ENCODE results near the gene AHCYL2. TPM values are rescaled to one million over a fixed set of nuclear protein-coding genes. Genes with fewer than 3 reads are reported as not detected.

Gene AHCYL2
- total and polyA plus RNA-seq, 2 of the 8 experiments (the other 6 are each of a cell fraction or from before 2014, with no cell fraction given): 20.7 to 25.4 TPM

DNA sequence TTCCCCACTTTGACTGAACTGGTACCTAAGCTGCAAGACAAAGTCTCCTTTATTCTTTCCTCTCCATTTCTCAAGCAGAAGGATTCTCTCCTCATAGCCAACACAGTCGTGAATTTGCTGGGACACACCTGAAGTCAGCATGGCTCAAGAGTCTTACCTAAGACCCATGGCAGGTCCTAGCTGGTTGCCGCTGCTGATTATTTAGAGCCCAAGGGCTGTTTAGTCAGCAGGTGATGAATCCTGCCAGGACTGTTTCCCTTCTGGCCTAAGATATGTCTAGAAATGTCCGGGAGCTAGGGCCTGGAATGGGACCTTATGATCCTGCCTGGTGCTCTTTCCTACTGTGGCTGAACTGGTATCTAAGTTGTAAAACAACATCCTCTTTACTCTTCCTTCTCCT, 82.8 kb downstream of the AHCYL2 start (continued):
- TF ChIP-seq TCF12 (IDR thresholded peaks at IDR 0.05; ENCODE audit: low read depth, low read length) (no peak), GABPA (IDR thresholded peaks at IDR 0.05; ENCODE audit: borderline replicate concordance, insufficient read depth, low read length) (no peak), CBX8 (IDR thresholded peaks at IDR 0.05; ENCODE audit: borderline replicate concordance, low read depth, low read length) (no peak), TAF1 (IDR thresholded peaks at IDR 0.05; ENCODE audit: low read depth, low read length) (no peak), ZNF274 (IDR thresholded peaks at IDR 0.05; ENCODE audit: borderline replicate concordance, extremely low read depth, low read length) (no peak), CTBP2 (IDR thresholded peaks at IDR 0.05; ENCODE audit: borderline replicate concordance, insufficient read depth, insufficient read length, low read length) (no peak), HDAC6 (IDR thresholded peaks at IDR 0.05; ENCODE audit: low read depth, low read length) (no peak)
- TF ChIP-seq, protein P1, sequence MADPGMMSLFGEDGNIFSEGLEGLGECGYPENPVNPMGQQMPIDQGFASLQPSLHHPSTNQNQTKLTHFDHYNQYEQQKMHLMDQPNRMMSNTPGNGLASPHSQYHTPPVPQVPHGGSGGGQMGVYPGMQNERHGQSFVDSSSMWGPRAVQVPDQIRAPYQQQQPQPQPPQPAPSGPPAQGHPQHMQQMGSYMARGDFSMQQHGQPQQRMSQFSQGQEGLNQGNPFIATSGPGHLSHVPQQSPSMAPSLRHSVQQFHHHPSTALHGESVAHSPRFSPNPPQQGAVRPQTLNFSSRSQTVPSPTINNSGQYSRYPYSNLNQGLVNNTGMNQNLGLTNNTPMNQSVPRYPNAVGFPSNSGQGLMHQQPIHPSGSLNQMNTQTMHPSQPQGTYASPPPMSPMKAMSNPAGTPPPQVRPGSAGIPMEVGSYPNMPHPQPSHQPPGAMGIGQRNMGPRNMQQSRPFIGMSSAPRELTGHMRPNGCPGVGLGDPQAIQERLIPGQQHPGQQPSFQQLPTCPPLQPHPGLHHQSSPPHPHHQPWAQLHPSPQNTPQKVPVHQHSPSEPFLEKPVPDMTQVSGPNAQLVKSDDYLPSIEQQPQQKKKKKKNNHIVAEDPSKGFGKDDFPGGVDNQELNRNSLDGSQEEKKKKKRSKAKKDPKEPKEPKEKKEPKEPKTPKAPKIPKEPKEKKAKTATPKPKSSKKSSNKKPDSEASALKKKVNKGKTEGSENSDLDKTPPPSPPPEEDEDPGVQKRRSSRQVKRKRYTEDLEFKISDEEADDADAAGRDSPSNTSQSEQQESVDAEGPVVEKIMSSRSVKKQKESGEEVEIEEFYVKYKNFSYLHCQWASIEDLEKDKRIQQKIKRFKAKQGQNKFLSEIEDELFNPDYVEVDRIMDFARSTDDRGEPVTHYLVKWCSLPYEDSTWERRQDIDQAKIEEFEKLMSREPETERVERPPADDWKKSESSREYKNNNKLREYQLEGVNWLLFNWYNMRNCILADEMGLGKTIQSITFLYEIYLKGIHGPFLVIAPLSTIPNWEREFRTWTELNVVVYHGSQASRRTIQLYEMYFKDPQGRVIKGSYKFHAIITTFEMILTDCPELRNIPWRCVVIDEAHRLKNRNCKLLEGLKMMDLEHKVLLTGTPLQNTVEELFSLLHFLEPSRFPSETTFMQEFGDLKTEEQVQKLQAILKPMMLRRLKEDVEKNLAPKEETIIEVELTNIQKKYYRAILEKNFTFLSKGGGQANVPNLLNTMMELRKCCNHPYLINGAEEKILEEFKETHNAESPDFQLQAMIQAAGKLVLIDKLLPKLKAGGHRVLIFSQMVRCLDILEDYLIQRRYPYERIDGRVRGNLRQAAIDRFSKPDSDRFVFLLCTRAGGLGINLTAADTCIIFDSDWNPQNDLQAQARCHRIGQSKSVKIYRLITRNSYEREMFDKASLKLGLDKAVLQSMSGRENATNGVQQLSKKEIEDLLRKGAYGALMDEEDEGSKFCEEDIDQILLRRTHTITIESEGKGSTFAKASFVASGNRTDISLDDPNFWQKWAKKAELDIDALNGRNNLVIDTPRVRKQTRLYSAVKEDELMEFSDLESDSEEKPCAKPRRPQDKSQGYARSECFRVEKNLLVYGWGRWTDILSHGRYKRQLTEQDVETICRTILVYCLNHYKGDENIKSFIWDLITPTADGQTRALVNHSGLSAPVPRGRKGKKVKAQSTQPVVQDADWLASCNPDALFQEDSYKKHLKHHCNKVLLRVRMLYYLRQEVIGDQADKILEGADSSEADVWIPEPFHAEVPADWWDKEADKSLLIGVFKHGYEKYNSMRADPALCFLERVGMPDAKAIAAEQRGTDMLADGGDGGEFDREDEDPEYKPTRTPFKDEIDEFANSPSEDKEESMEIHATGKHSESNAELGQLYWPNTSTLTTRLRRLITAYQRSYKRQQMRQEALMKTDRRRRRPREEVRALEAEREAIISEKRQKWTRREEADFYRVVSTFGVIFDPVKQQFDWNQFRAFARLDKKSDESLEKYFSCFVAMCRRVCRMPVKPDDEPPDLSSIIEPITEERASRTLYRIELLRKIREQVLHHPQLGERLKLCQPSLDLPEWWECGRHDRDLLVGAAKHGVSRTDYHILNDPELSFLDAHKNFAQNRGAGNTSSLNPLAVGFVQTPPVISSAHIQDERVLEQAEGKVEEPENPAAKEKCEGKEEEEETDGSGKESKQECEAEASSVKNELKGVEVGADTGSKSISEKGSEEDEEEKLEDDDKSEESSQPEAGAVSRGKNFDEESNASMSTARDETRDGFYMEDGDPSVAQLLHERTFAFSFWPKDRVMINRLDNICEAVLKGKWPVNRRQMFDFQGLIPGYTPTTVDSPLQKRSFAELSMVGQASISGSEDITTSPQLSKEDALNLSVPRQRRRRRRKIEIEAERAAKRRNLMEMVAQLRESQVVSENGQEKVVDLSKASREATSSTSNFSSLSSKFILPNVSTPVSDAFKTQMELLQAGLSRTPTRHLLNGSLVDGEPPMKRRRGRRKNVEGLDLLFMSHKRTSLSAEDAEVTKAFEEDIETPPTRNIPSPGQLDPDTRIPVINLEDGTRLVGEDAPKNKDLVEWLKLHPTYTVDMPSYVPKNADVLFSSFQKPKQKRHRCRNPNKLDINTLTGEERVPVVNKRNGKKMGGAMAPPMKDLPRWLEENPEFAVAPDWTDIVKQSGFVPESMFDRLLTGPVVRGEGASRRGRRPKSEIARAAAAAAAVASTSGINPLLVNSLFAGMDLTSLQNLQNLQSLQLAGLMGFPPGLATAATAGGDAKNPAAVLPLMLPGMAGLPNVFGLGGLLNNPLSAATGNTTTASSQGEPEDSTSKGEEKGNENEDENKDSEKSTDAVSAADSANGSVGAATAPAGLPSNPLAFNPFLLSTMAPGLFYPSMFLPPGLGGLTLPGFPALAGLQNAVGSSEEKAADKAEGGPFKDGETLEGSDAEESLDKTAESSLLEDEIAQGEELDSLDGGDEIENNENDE (IDR thresholded peaks at IDR 0.05; ENCODE audit: insufficient replicate concordance, low read length): no peak
